Fibroblast of mammary gland (primary cell): ENCODE data around the gene HOXA4.
A peak's percentile ranks its signal among the peaks of the same experiment; 100 is the strongest.

Experiments
- DNase-seq: peaks from one replicate; pipeline ENCODE4 v3.0.0-alpha.2; 2010; ENCODE audit warnings: low read depth
- H3K4me3 ChIP-seq: 2 replicates; pipeline ENCODE4 v1.5.1; 2011; ENCODE audit warnings: low read depth, mild to moderate bottlenecking, low read length, moderate library complexity; ENCODE audit not compliant: control insufficient read depth
- TF ChIP-seq, protein P1 (sequence below): conservative IDR thresholded peaks from 2 replicates; pipeline ENCODE4 v1.5.1; 2011; ENCODE audit warnings: low read depth, low read length, inconsistent platforms; ENCODE audit not compliant: control insufficient read depth, insufficient read depth

HOXA4 gene

DNA sequence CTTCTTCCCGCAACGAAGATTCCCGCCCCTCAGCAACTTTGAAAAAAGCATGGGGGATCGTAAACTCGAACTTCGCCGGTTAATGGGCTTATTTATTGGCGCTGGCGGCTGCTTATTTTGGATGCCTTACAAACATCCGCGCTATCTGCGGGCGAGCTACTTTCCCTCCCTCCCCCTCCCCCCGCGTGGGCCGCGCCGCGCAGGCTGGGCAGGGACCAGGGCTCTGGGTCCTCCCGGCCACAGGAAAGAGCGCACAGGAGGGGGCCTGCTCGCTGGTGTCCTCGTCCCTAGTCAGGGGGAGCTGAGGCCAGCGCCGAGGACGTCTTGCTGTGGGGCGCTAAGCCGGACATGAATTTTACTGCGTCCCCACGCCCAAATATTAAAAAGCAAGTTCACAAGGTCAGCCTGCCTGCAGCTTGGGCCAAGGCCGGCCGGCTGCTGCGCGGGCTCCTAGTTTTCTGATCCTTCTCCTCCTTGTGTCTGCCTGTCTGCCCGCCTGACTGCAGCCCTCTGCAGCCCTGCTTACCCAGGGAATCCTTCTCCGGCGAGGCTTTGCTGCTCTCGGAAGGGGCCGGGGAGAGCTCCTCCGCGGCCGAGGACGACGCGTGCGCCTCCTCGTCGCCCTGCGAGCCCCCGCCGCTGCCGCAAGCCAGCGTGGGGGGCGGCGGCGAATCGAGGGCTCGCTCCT lies 42.4 kb upstream of the HOXA4 start:
- peak overlapping the region; percentile 60 for H3K4me3 ChIP-seq
- TF ChIP-seq, protein P1, sequence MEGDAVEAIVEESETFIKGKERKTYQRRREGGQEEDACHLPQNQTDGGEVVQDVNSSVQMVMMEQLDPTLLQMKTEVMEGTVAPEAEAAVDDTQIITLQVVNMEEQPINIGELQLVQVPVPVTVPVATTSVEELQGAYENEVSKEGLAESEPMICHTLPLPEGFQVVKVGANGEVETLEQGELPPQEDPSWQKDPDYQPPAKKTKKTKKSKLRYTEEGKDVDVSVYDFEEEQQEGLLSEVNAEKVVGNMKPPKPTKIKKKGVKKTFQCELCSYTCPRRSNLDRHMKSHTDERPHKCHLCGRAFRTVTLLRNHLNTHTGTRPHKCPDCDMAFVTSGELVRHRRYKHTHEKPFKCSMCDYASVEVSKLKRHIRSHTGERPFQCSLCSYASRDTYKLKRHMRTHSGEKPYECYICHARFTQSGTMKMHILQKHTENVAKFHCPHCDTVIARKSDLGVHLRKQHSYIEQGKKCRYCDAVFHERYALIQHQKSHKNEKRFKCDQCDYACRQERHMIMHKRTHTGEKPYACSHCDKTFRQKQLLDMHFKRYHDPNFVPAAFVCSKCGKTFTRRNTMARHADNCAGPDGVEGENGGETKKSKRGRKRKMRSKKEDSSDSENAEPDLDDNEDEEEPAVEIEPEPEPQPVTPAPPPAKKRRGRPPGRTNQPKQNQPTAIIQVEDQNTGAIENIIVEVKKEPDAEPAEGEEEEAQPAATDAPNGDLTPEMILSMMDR = no peak
- DNase-seq = peak; percentile 71

DNA sequence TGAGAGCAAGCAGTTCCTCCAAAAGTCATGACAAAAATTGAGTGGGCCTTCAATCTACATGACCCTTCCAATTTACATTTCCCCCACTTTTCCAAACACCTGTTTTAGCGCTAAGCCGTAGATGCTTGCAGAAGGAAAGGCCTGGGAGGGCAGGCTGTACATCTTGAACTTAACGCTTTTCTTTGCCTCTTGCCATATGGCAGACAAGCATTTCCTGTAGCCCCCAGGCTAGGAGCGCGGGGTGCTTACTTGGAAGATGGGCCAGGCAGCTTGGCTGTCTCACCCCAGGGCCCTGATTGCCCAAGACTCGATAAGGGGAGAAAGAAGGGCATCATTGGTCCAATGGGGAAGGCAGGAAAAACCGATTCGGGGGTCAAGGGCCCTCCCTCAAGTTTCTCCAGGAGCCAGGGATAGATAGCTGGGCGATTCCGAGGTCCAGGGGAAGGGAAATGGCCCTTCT lies 41.8 kb upstream of the HOXA4 start:
- peak; percentile 45 for DNase-seq
- peak overlapping the region; percentile 60 for H3K4me3 ChIP-seq
- TF ChIP-seq, protein P1 = no peak

DNA sequence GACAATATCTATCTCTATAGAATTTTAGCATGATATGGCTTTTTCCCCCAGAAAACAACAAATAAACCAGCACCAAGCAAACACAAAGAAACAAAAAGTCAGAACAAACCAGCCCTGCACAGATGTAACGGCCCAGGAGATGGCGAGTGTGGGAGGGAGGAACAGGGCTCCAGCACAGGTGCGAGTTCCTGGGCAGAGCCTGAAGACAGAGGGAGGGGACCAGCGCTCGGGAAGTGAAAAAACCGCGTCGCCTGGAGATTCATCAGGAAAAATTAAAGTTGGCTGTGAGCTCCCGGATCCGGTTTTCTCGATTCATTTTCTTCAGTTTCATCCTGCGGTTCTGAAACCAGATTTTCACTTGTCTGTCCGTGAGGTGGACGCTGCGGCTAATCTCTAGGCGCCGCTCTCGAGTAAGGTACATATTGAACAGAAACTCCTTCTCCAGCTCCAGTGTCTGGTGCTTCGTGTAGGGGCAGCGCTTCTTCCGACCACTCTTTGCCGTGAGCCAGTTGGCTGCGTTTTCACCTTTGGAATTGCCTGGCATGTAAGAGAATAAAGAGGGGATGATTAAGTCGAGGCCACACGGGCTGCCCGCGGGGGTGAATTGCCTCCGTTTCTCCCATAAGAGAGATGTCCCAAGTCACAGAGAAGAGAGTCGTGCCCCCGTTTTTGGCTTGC lies 41.2 kb upstream of the HOXA4 start:
- DNase-seq = peak; percentile 41
- TF ChIP-seq, protein P1 = no peak
- H3K4me3 ChIP-seq = peak overlapping the region; percentile 60

DNA sequence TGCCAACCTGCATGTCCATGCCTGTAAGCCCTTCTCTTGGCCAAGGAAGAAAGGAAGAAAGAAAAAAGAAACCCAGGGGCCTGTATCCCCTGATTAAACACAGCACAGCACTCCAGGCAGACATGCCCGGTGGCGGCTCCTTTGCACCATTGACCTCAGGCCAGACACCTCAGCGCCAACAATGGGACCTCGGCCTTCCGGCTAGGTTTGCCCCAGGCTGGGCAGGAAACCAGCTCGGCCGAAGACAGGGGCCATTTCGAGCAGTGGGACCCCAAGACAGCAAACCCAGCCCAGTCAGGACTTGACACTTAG lies 40.7 kb upstream of the HOXA4 start:
- H3K4me3 ChIP-seq = peak overlapping the region; percentile 60
- DNase-seq = peak; percentile 30
- TF ChIP-seq, protein P1 = no peak

DNA sequence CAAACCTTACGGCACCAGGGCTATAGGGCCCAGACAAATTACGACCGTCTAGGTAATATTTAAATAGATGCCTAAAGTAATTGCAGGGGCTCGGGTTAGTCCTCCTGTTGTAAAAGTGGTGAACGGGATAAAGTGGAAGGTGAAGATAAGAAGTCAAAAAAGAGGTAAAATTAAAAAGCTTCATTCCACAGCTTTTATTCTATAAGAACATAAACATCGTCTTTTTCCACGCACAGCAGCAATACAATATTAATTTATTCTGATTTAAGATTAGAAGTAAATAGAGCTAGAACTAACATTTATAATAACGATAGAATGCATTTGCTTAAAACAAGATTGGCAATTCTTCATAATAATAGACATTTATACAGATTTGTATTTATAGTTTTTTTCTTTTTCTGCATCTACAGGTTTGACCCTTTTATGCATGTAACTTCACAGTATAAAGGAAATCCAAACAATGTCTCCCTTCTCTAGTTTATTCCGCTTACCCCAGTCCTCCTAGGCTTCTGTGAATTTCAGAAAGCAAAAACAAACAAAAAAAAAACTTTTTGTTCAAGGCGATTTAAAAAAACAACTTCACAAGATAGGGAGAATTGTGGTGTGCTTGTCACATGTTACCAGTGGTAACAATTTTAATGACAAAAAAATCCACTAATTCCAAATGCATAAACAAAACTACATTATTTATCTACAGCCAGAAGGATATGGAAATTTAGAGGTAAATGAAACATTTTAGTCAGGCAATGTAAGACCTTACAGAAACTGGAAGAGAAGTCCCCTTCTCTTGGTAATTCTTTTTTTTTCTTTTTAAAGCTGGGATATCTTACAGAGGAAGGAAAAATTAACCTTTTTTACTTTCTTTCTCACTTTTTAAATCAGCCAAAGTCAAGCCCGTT lies 40.1 kb upstream of the HOXA4 start:
- TF ChIP-seq, protein P1 = no peak
- H3K4me3 ChIP-seq = peak overlapping the region; percentile 60

DNA sequence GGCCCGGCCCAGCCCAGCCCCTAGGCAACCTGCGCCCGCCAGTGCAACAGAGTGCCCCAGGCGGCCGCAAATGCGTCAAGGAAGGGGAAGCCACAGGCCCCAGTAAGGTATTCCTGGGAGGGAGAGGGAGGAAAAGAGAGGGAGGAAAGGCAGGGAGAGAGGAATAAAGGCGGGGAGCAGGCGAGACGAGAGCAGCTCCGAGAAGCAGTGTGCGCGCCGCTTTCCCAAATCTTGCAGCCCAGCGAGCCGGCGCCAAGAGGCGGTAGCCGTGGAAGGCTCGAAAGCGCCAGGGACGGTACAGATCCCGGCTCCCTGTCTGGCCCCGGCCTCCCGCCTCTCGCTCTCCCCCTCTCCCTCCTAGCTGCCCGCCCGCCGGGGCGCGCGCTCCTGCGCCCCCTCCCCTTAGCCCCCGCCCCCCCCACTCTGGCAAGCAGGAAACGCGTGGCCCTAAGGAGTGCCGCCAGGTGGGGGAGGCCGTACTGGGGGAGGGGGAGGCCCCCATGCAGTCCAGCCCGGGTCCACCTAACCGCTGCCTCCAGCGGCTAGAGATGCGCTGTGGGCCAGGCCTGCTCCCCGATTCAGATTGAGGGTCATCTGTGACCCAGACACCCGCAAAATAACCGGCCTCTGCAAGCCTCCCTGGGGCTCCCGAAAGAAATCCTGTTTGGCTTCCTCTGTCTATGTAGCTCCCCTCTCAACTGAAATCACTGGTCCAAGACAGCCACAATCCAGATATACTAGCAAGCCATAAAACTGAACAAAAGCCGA lies 39.3 kb upstream of the HOXA4 start:
- TF ChIP-seq, protein P1 = no peak
- peak; percentile 51 for DNase-seq
- peak overlapping the region; percentile 60 for H3K4me3 ChIP-seq

More for the DNA sequence above, 40.1 kb upstream of the HOXA4 start:
- DNase-seq = peak; percentile 20
